HepG2 (cell line): ENCODE measurements around the gene HTR4.

Experiments
- CBX2 ChIP-seq, 2 experiments: fragments of 200-600 bp in 1 of 2; sonication (generic); formaldehyde crosslinking in 1 of 2; IDR thresholded peaks; 2 replicates each; pipeline versions ENCODE4 v1.7.0 to v1.8.1; 2018 to 2022; ENCODE audit warnings: low read depth in 2 of 2, low read length in 1 of 2, mild to moderate bottlenecking in 1 of 2, missing genetic modification reagents in 1 of 2
- NR2C2 ChIP-seq: sonication (generic); formaldehyde crosslinking; IDR thresholded peaks from 2 replicates; pipeline ENCODE4 v1.4.0; 2020; ENCODE audit warnings: missing genetic modification reagents, mild to moderate bottlenecking, moderate library complexity, borderline replicate concordance
- ZNF121 ChIP-seq: sonication (generic); formaldehyde crosslinking; IDR thresholded peaks from 2 replicates; pipeline ENCODE4 v1.5.0; 2020; ENCODE audit warnings: mild to moderate bottlenecking, missing genetic modification reagents
- ZNF790 ChIP-seq: sonication (generic); formaldehyde crosslinking; IDR thresholded peaks from 2 replicates; pipeline ENCODE4 v1.8.0; 2022; ENCODE audit warnings: missing genetic modification reagents, mild to moderate bottlenecking, borderline replicate concordance
- TF ChIP-seq, protein P1 (sequence below): sonication (generic); formaldehyde crosslinking; IDR thresholded peaks from 2 replicates; pipeline ENCODE4 v1.8.0; 2022; ENCODE audit warnings: mild to moderate bottlenecking, missing genetic modification reagents, borderline replicate concordance

DNA sequence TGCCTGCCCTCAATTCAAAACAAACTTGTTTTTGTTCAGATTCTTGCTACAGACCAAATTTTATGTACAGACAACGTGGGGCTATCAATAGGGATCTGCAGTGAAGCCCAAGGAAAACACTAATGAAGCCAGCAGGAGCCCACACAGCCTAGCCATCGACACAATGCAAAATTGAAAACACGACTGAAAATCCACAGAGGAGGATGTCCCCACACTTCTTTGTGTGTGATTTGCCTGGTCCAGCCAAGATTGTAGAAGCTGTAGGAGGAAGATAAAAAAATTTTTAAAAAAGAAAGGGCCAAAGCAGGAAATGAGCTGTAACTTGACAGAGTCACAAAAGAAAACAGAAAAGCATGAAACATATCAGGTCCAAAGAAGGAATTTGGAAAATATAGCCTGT lies 34.8 kb downstream of the HTR4 start:
- TF ChIP-seq, protein P1, sequence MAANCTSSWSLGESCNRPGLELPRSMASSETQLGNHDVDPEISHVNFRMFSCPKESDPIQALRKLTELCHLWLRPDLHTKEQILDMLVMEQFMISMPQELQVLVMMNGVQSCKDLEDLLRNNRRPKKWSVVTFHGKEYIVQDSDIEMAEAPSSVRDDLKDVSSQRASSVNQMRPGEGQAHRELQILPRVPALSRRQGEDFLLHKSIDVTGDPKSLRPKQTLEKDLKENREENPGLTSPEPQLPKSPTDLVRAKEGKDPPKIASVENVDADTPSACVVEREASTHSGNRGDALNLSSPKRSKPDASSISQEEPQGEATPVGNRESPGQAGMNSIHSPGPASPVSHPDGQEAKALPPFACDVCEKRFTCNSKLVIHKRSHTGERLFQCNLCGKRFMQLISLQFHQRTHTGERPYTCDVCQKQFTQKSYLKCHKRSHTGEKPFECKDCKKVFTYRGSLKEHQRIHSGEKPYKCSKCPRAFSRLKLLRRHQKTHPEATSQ, result no peak
- TF ChIP-seq NR2C2 (no peak), CBX2 (IDR thresholded peaks at IDR 0.05; ENCODE audit: low read depth, low read length) (no peak), CBX2 (CRISPR knock-in tag; IDR thresholded peaks at IDR 0.05; ENCODE audit: low read depth) (no peak), ZNF121 (CRISPR knock-in tag) (no peak), ZNF790 (CRISPR knock-in tag) (no peak)
